Head of caudate nucleus (tissue), 42 donors: ENCODE data around the gene HOXA5.

Source experiments
- DNase-seq, 42 donors: peaks; one replicate each; pipeline versions ENCODE4 v3.0.0 to v3.0.0-alpha.2; 2020 to 2021; ENCODE audit warnings: mixed read lengths in 7 of 42
- intact Hi-C: fragments of 100-400 bp; cut with DNase I; formaldehyde crosslinking; loops from one replicate; pipeline ENCODE4 v1.15.0; 2022

The HOXA5 gene

GRCh38 chr7:27164367-27165088 is 21.0 kb upstream of the HOXA5 start:
- no peak for DNase-seq
- intact Hi-C loops, result loop anchor here (5.0 to 10.0 kb wide), 2 partner anchors 797 to 1300 kb away; no protein-coding TSS in a partner anchor

GRCh38 chr7:27164045-27164366 is 20.5 kb upstream of the HOXA5 start:
- no peak for DNase-seq
- intact Hi-C loops, result loop anchor here (5.0 to 10.0 kb wide), 2 partner anchors 797 to 1299 kb away; no protein-coding TSS in a partner anchor

- intact Hi-C loops, result loop anchor here (5.0 to 10.0 kb wide), 2 partner anchors 796 to 1299 kb away; no protein-coding TSS in a partner anchor
- DNase-seq, result peak in 1 of 42 donors; percentile 7
Observed at GRCh38 chr7:27163288-27164044, 20.0 kb upstream of the HOXA5 start.

GRCh38 chr7:27162561-27163287 is 19.2 kb upstream of the HOXA5 start:
- intact Hi-C loops, result loop anchor here (5.0 to 10.0 kb wide), 2 partner anchors 795 to 1298 kb away; no protein-coding TSS in a partner anchor
- no peak for DNase-seq

- intact Hi-C loops, result loop anchor here (2.0 to 10.0 kb wide), 3 partner anchors 479 to 1297 kb away; no protein-coding TSS in a partner anchor
- peak in 1 of 42 donors; percentile 15 for DNase-seq
Observed at GRCh38 chr7:27161721-27162560, 18.5 kb upstream of the HOXA5 start.

- DNase-seq, result peak in 4 of 42 donors; percentile 13 to 56 (median 36)
- intact Hi-C loops, result loop anchor here (2.0 to 10.0 kb wide), 3 partner anchors 478 to 1296 kb away; no protein-coding TSS in a partner anchor
Observed at GRCh38 chr7:27161214-27161720, 17.8 kb upstream of the HOXA5 start.

- peak; percentile 72 to 94 (median 84) for DNase-seq
- intact Hi-C loops, result loop anchor here (2.0 to 10.0 kb wide), 3 partner anchors 478 to 1296 kb away; no protein-coding TSS in a partner anchor
Observed at GRCh38 chr7:27160546-27161213, 17.2 kb upstream of the HOXA5 start.

GRCh38 chr7:27160145-27160545 is 16.7 kb upstream of the HOXA5 start:
- DNase-seq, result peak in 1 of 42 donors; percentile 11

GRCh38 chr7:27159266-27160144 is 16.0 kb upstream of the HOXA5 start:
- intact Hi-C loops, result loop anchor here (2.0 to 10.0 kb wide), 3 partner anchors 477 to 1295 kb away; no protein-coding TSS in a partner anchor
- peak in 4 of 42 donors; percentile 1 to 14 (median 8) for DNase-seq

More at GRCh38 chr7:27160145-27160545, 16.7 kb upstream of the HOXA5 start:
- intact Hi-C loops, result loop anchor here (2.0 to 10.0 kb wide), 3 partner anchors 477 to 1295 kb away; no protein-coding TSS in a partner anchor

GRCh38 chr7:27158436-27159265 is 15.2 kb upstream of the HOXA5 start:
- peak in 5 of 42 donors; percentile 3 to 23 (median 11) for DNase-seq
- intact Hi-C loops, result no loop called here

- peak in 8 of 42 donors; percentile 1 to 22 (median 8) for DNase-seq
- intact Hi-C loops, result no loop called here
Observed at GRCh38 chr7:27157702-27158431, 14.4 kb upstream of the HOXA5 start.

GRCh38 chr7:27156916-27157701 is 13.6 kb upstream of the HOXA5 start:
- peak in 7 of 42 donors; percentile 4 to 27 (median 17) for DNase-seq
- intact Hi-C loops, result no loop called here

GRCh38 chr7:27156508-27156898 is 13.0 kb upstream of the HOXA5 start, which contains the start of gene HOXA7:
Gene HOXA7, minus strand, starts transcription at chr7:27156675. Its CDS starts 130 bp downstream, at chr7:27156545.
- peak in 5 of 42 donors; percentile 12 to 17 (median 15) for DNase-seq
- intact Hi-C loops, result no loop called here
